Activated CD4-positive, alpha-beta T cell treated with anti-CD3 and anti-CD28 coated beads, Interleukin-2, Interleukin-6, amounts not matched to agents 100 ng/mL and 50 ng/mL, durations not matched to agents 16 hours and 8 hours (primary cell): Measurements from ENCODE around the gene ATAD2B.
A peak's percentile ranks its signal among the peaks of the same experiment; 100 is the strongest.

Experiments used
- DNase-seq: peaks from one replicate; pipeline ENCODE4 v3.0.0-alpha.2; 2020

Gene ATAD2B

GRCh38 chr2:23836505-23836904, 90.4 kb downstream of the ATAD2B start:
- no peak for DNase-seq

- DNase-seq, result no peak
Measured at GRCh38 chr2:23835988-23836387, 90.9 kb downstream of the ATAD2B start.

GRCh38 chr2:23835423-23835822, 91.5 kb downstream of the ATAD2B start:
- DNase-seq, result no peak

GRCh38 chr2:23828986-23829385, 97.9 kb downstream of the ATAD2B start:
- no peak for DNase-seq

GRCh38 chr2:23828256-23828980, 98.5 kb downstream of the ATAD2B start:
- DNase-seq, result no peak

GRCh38 chr2:23827287-23827686, 99.6 kb downstream of the ATAD2B start:
- no peak for DNase-seq

GRCh38 chr2:23826771-23827170, 100.2 kb downstream of the ATAD2B start:
- no peak for DNase-seq

- DNase-seq, result peak; percentile 14
Measured at GRCh38 chr2:23826040-23826439, 100.9 kb downstream of the ATAD2B start.

- peak; percentile 66 for DNase-seq
Measured at GRCh38 chr2:23824777-23825212, 102.1 kb downstream of the ATAD2B start.

- no peak for DNase-seq
Measured at GRCh38 chr2:23823863-23824262, 103.1 kb downstream of the ATAD2B start.

GRCh38 chr2:23814963-23815362, 112.0 kb downstream of the ATAD2B start:
- no peak for DNase-seq

GRCh38 chr2:23813438-23813837, 113.5 kb downstream of the ATAD2B start:
- no peak for DNase-seq

GRCh38 chr2:23809150-23809549, 117.8 kb downstream of the ATAD2B start:
- DNase-seq, result peak; percentile 43

- DNase-seq, result no peak
Measured at GRCh38 chr2:23806665-23807249, 120.2 kb downstream of the ATAD2B start.

GRCh38 chr2:23806201-23806600, 120.7 kb downstream of the ATAD2B start:
- DNase-seq, result no peak

- peak; percentile 10 for DNase-seq
Measured at GRCh38 chr2:23803965-23804542, 122.9 kb downstream of the ATAD2B start.

- DNase-seq, result no peak
Measured at GRCh38 chr2:23803264-23803964, 123.5 kb downstream of the ATAD2B start.

GRCh38 chr2:23801396-23801795, 125.5 kb downstream of the ATAD2B start:
- no peak for DNase-seq

- DNase-seq, result no peak
Measured at GRCh38 chr2:23794234-23794633, 132.7 kb downstream of the ATAD2B start.

GRCh38 chr2:23793476-23793875, 133.4 kb downstream of the ATAD2B start:
- no peak for DNase-seq

- DNase-seq, result no peak
Measured at GRCh38 chr2:23791030-23791429, 135.9 kb downstream of the ATAD2B start.

- DNase-seq, result no peak
Measured at GRCh38 chr2:23789012-23789411, 137.9 kb downstream of the ATAD2B start.

- peak; percentile 35 for DNase-seq
Measured at GRCh38 chr2:23788100-23788499, 138.8 kb downstream of the ATAD2B start.

- no peak for DNase-seq
Measured at GRCh38 chr2:23784971-23785370, 142.0 kb downstream of the ATAD2B start.
